Fibroblast of lung (primary cell): ENCODE results near the gene COMTD1. TPM values are rescaled to one million over a fixed set of nuclear protein-coding genes. Genes with fewer than 3 reads are reported as not detected.

Source experiments
- DNase-seq, 2 donors: peaks; one replicate each; pipeline versions ENCODE4 v3.0.0 to v3.0.0-alpha.2; 2010; ENCODE audit warnings: low read depth in 2 of 2
- H2AFZ ChIP-seq: 2 replicates; pipeline ENCODE4 v1.5.1; 2012; ENCODE audit warnings: low read length, control low read depth, inconsistent platforms
- H3K27ac ChIP-seq: 2 replicates; pipeline ENCODE4 v1.5.1; 2011; ENCODE audit warnings: low read length, control low read depth; ENCODE audit not compliant: insufficient read depth
- H3K27me3 ChIP-seq: 2 replicates; pipeline ENCODE4 v1.5.1; 2011; ENCODE audit warnings: mild to moderate bottlenecking, low read length; ENCODE audit not compliant: control insufficient read depth, insufficient read depth
- H3K36me3 ChIP-seq: 2 replicates; pipeline ENCODE4 v1.5.1; 2011; ENCODE audit warnings: low read length; ENCODE audit not compliant: control insufficient read depth, insufficient read depth
- H3K4me1 ChIP-seq: 2 replicates; pipeline ENCODE4 v1.5.1; 2011; ENCODE audit warnings: low read length; ENCODE audit not compliant: control insufficient read depth, insufficient read depth; ENCODE audit errors: extremely low read depth
- H3K4me2 ChIP-seq: 2 replicates; pipeline ENCODE4 v1.5.1; 2011; ENCODE audit warnings: low read length, control low read depth; ENCODE audit not compliant: insufficient read depth; ENCODE audit errors: extremely low read depth
- H3K4me3 ChIP-seq, 4 experiments: fragments of 200-600 bp in 1 of 4; sonication (generic) in 1 of 4; replicated peaks in 1 of 4; 2 replicates each; pipeline ENCODE4 v1.5.1; 2011 to 2016; ENCODE audit warnings: low read length in 4 of 4, low read depth in 3 of 4, mild to moderate bottlenecking in 3 of 4, control low read depth in 2 of 4, inconsistent platforms in 1 of 4, mixed read lengths in 1 of 4; ENCODE audit not compliant: insufficient read depth in 1 of 4; ENCODE audit errors: control extremely low read depth in 1 of 4
- H3K79me2 ChIP-seq: 2 replicates; pipeline ENCODE4 v1.5.1; 2012; ENCODE audit warnings: mild to moderate bottlenecking, low read length, inconsistent platforms; ENCODE audit not compliant: control insufficient read depth, insufficient read depth
- H3K9ac ChIP-seq: 2 replicates; pipeline ENCODE4 v1.5.1; 2011; ENCODE audit warnings: mild to moderate bottlenecking, low read length, control low read depth; ENCODE audit not compliant: insufficient read depth
- H3K9me3 ChIP-seq: 2 replicates; pipeline ENCODE4 v1.5.1; 2012; ENCODE audit warnings: low read depth, low read length; ENCODE audit not compliant: control insufficient read depth, insufficient read depth
- H4K20me1 ChIP-seq: 2 replicates; pipeline ENCODE4 v1.5.1; 2011; ENCODE audit warnings: low read length; ENCODE audit not compliant: control insufficient read depth, insufficient read depth; ENCODE audit errors: extremely low read depth
- EZH2 ChIP-seq: IDR thresholded peaks from 2 replicates; pipeline ENCODE4 v1.5.1; 2012; ENCODE audit warnings: low read length, control low read depth, mild to moderate bottlenecking; ENCODE audit errors: missing control alignments
- polyA plus RNA-seq, 2 donors: library from polyadenylated mRNA; depleted of rRNA in 1 of 2; stranded (reverse) in 1 of 2; unstranded in 1 of 2; fragments of >200 nt; gene quantifications; 2 replicates each; pipeline ENCODE4 v1.2.1, GENCODE V29; 2011 to 2012; ENCODE audit warnings: missing spikeins in 1 of 2
- total RNA-seq: library from RNA; depleted of rRNA; stranded (reverse); fragments of >200 nt; gene quantifications from 2 replicates; pipeline ENCODE4 v1.2.1, GENCODE V29; 2014
- TF ChIP-seq, protein P1 (sequence below), 2 donors: IDR thresholded peaks in 1 of 2; conservative IDR thresholded peaks in 1 of 2; 1 replicate in 1 of 2; 2 replicates in 1 of 2; pipeline ENCODE4 v1.5.1; 2011 to 2012; ENCODE audit warnings: low read length in 2 of 2, control low read depth in 1 of 2, inconsistent platforms in 1 of 2, low read depth in 1 of 2, mild to moderate bottlenecking in 1 of 2

Gene COMTD1
- total and polyA plus RNA-seq, 2 donors (not counting 1 experiment from before 2014, with no cell fraction given): 2.0 to 8.3 TPM

DNA sequence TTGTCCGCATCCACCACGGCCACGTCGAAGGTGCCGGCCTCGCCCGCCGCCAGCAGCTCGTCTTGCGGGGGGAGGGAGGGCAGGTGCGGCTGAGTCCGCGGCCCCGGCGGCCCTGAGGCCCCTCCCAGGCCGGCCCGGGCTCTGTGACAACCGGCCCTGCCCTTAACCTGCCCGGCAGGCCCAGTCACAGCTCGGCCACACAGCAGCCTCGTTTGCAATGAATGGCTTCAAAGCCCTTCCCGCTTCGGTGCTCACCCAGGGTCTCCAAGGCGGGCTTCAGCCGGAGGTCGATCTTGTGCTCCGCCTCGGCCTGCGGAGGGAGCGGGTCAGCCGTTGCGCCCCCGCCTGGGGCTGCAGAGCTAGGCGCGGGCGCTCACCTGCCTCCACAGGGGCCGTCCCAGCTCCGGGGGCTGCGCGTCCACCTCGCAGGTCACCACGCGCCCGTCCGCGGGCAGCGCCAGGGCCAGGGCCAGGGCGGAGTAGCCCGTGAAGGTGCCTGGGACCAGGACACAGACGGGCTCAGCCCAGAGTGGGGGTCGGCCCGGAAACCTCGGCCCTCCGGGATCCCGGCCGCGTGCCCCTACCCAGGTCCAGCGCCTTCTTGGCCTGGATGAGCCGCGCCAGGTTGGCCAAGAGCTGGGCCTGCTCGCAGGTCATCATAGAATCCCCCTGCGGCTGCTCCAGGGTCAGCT lies 928 bp downstream of the COMTD1 start:
- Histone ChIP-seq H4K20me1 (no peaks in the 10 kb centered on the region), H3K4me1 (peaks cover 5% of the 10 kb centered on the region), H3K9me3 (no peaks in the 10 kb centered on the region), H3K4me3 (peak overlapping the region; percentile 47 to 69 (median 60)), H3K9ac (peak overlapping the region; percentile 65), H3K36me3 (peaks cover 9% of the 10 kb centered on the region), H3K4me2 (peak overlapping the region; percentile 96), H3K79me2 (peaks cover 2% of the 10 kb centered on the region), H3K27ac (peak overlapping the region; percentile 28), H3K27me3 (no peaks in the 10 kb centered on the region), H2AFZ (peak overlapping the region; percentile 69)
- no peak for TF ChIP-seq EZH2
- TF ChIP-seq, protein P1, sequence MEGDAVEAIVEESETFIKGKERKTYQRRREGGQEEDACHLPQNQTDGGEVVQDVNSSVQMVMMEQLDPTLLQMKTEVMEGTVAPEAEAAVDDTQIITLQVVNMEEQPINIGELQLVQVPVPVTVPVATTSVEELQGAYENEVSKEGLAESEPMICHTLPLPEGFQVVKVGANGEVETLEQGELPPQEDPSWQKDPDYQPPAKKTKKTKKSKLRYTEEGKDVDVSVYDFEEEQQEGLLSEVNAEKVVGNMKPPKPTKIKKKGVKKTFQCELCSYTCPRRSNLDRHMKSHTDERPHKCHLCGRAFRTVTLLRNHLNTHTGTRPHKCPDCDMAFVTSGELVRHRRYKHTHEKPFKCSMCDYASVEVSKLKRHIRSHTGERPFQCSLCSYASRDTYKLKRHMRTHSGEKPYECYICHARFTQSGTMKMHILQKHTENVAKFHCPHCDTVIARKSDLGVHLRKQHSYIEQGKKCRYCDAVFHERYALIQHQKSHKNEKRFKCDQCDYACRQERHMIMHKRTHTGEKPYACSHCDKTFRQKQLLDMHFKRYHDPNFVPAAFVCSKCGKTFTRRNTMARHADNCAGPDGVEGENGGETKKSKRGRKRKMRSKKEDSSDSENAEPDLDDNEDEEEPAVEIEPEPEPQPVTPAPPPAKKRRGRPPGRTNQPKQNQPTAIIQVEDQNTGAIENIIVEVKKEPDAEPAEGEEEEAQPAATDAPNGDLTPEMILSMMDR (conservative IDR thresholded peaks at IDR 0.05 in 1 of 2, IDR thresholded peaks at IDR 0.05 in 1 of 2; ENCODE audit: low read depth in 1 of 2, low read length in 2 of 2): no peak
- no peak for DNase-seq

DNA sequence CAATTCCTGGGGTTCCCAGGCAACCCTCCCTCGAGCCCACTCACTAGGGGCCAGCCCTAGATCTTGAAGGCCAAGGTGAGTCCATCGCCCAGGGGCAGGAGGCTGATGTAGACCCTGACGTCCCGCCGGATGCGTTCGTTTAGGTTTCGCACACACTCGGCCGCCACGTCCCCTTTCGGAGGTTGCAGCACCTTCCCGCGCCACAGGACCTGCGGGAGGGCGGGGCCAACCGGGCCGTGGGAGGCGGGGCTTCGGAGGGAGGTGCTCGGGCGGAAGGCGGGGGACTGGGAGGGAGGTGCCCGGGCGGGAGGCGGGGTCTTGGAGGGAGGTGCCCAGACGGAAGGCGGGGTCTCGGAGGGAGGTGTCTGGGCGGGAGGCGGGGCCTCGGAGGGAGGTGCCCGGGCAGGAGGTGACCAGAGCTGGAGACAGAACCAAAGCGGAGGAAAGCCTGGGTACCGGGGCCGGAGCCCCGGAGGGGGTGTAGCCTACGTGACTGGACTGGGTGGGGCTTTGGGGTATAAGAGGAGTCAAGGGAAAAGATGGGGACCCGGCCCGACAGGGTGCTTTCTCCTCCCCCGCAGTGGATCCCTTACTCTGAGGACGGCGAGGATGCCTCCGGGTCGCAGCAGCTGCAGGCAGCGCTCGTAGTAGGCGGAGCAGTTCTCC lies 1.6 kb downstream of the COMTD1 start:
- Histone ChIP-seq H3K36me3 (peaks cover 9% of the 10 kb centered on the region), H3K27ac (peak overlapping the region; percentile 34), H3K9ac (peak overlapping the region; percentile 65)

DNA sequence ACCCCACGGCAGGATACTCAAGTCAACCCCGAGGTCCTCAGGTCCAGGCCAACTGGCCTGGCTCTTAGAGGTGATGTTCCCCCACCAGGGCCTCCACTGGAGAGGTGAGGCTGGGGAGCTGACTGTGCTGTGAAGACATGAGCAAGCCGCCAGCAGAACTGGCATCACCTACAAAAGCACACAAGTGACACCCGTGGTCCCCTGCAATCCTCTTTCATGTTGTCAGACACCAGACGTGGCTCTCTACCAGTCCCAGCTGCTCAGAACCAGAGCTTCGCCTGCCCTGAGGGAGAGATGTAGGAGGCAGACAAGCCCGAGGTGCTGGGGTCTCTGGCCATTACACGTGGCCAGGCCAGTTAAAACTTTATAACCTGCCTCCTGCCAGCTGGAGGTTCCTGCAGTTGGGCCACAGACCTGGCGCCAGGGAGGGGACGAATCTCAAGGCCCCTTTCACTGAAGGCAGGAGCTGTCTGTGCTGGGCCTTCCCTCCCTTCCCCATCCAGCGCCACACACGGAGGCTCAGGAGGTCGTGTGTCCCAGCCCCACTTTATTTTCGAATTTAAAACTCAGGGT lies 2.2 kb downstream of the COMTD1 start:
- Histone ChIP-seq H3K4me2 (no peak overlapping the region), H3K36me3 (peaks cover 9% of the 10 kb centered on the region), H3K27me3 (no peaks in the 10 kb centered on the region), H3K79me2 (peaks cover 12% of the 10 kb centered on the region), H2AFZ (no peak overlapping the region), H3K9me3 (no peaks in the 10 kb centered on the region), H3K9ac (no peak overlapping the region), H3K27ac (peak overlapping the region; percentile 34), H4K20me1 (no peaks in the 10 kb centered on the region), H3K4me1 (peaks cover 5% of the 10 kb centered on the region), H3K4me3 (no peak overlapping the region)
- DNase-seq: no peak
- no peak for TF ChIP-seq EZH2
- TF ChIP-seq, protein P1 (conservative IDR thresholded peaks at IDR 0.05 in 1 of 2, IDR thresholded peaks at IDR 0.05 in 1 of 2; ENCODE audit: low read depth in 1 of 2, low read length in 2 of 2): no peak

More for the DNA sequence above, 1.6 kb downstream of the COMTD1 start:
- peak overlapping the region; percentile 96 for H3K4me2 ChIP-seq
- H4K20me1 ChIP-seq: no peaks in the 10 kb centered on the region
- peak overlapping the region; percentile 69 for H2AFZ ChIP-seq
- peak; percentile 83 to 84 for DNase-seq
- peaks cover 5% of the 10 kb centered on the region for H3K4me1 ChIP-seq
- peaks cover 5% of the 10 kb centered on the region for H3K79me2 ChIP-seq
- H3K9me3 ChIP-seq: no peaks in the 10 kb centered on the region
- H3K4me3 ChIP-seq: peak overlapping the region; percentile 16 to 69 (median 60)
- H3K27me3 ChIP-seq: no peaks in the 10 kb centered on the region
- TF ChIP-seq, protein P1 (conservative IDR thresholded peaks at IDR 0.05 in 1 of 2, IDR thresholded peaks at IDR 0.05 in 1 of 2; ENCODE audit: low read depth in 1 of 2, low read length in 2 of 2): no peak
- no peak for TF ChIP-seq EZH2
